HepG2 (cell line): Measurements from ENCODE around the gene PODN. TPM values are rescaled to one million over a fixed set of nuclear protein-coding genes. Genes with fewer than 3 reads are reported as not detected.

Source experiments
- ARID4A ChIP-seq: sonication (generic); formaldehyde crosslinking; IDR thresholded peaks from 2 replicates; pipeline ENCODE4 v1.5.0; 2020; ENCODE audit warnings: mild to moderate bottlenecking, missing genetic modification reagents, borderline replicate concordance
- CHD2 ChIP-seq: IDR thresholded peaks from 2 replicates; pipeline ENCODE4 v1.6.1; 2011; ENCODE audit warnings: low read depth, low read length, improper control_type of control experiment
- HCFC1 ChIP-seq: fragments of 150-350 bp; IDR thresholded peaks from 2 replicates; pipeline ENCODE4 v1.6.1; 2014; ENCODE audit warnings: low read depth, low read length
- NFATC3 ChIP-seq: sonication (generic); formaldehyde crosslinking; IDR thresholded peaks from 2 replicates; pipeline ENCODE4 v1.5.1; 2020; ENCODE audit warnings: mild to moderate bottlenecking, missing genetic modification reagents
- PRMT3 ChIP-seq: sonication (generic); formaldehyde crosslinking; IDR thresholded peaks from 2 replicates; pipeline ENCODE4 v1.8.1; 2022; ENCODE audit warnings: low read depth, mild to moderate bottlenecking, moderate library complexity, missing genetic modification reagents, borderline replicate concordance
- REL ChIP-seq: sonication (generic); formaldehyde crosslinking; conservative IDR thresholded peaks from 2 replicates; pipeline ENCODE4 v1.8.0; 2022; ENCODE audit warnings: mild to moderate bottlenecking, missing genetic modification reagents, moderate library complexity
- SETDB1 ChIP-seq: sonication (generic); formaldehyde crosslinking; IDR thresholded peaks from 2 replicates; pipeline ENCODE4 v1.5.1; 2020; ENCODE audit warnings: missing genetic modification reagents, mild to moderate bottlenecking, borderline replicate concordance
- TGIF2 ChIP-seq: IDR thresholded peaks from 2 replicates; pipeline ENCODE4 v1.6.1; 2016; ENCODE audit warnings: control low read depth, missing compliant biosample characterization
- ZMYM4 ChIP-seq: sonication (generic); formaldehyde crosslinking; IDR thresholded peaks from 2 replicates; pipeline ENCODE4 v1.8.1; 2023; ENCODE audit warnings: mild to moderate bottlenecking, missing genetic modification reagents
- ZNF101 ChIP-seq: sonication (generic); formaldehyde crosslinking; IDR thresholded peaks from 2 replicates; pipeline ENCODE4 v1.4.0; 2020; ENCODE audit warnings: mild to moderate bottlenecking, low read depth, missing genetic modification reagents, borderline replicate concordance
- ZNF143 ChIP-seq: sonication (generic); formaldehyde crosslinking; IDR thresholded peaks from 2 replicates; pipeline ENCODE4 v1.4.0; 2020; ENCODE audit warnings: missing genetic modification reagents
- ZNF24 ChIP-seq: fragments of 450-650 bp; IDR thresholded peaks from 2 replicates; pipeline ENCODE4 v1.6.1; 2017; ENCODE audit warnings: antibody characterized with exemption, mild to moderate bottlenecking
- ZNF350 ChIP-seq: sonication (generic); formaldehyde crosslinking; IDR thresholded peaks from 2 replicates; pipeline ENCODE4 v1.4.0; 2020; ENCODE audit warnings: mild to moderate bottlenecking, low read depth, missing genetic modification reagents, borderline replicate concordance
- ZNF570 ChIP-seq: sonication (generic); formaldehyde crosslinking; IDR thresholded peaks from 2 replicates; pipeline ENCODE4 v1.4.0; 2020; ENCODE audit warnings: mild to moderate bottlenecking, missing genetic modification reagents, borderline replicate concordance
- ZNF614 ChIP-seq: IDR thresholded peaks from 2 replicates; pipeline ENCODE4 v1.6.1; 2018; ENCODE audit warnings: missing biosample characterization, missing genetic modification reagents, inconsistent platforms, borderline replicate concordance
- ZNF616 ChIP-seq: sonication (generic); formaldehyde crosslinking; IDR thresholded peaks from 2 replicates; pipeline ENCODE4 v1.5.0; 2020; ENCODE audit warnings: low read depth, mild to moderate bottlenecking, missing genetic modification reagents
- ZNF644 ChIP-seq: IDR thresholded peaks from 2 replicates; pipeline ENCODE4 v1.6.1; 2016; ENCODE audit warnings: low read depth
- ZNF660 ChIP-seq: sonication (generic); formaldehyde crosslinking; IDR thresholded peaks from 2 replicates; pipeline ENCODE4 v1.5.1; 2020; ENCODE audit warnings: mild to moderate bottlenecking, low read depth, missing genetic modification reagents, borderline replicate concordance
- ZNF672 ChIP-seq: sonication (generic); formaldehyde crosslinking; IDR thresholded peaks from 2 replicates; pipeline ENCODE4 v1.8.1; 2022; ENCODE audit warnings: missing genetic modification reagents
- ZNF749 ChIP-seq: sonication (generic); formaldehyde crosslinking; IDR thresholded peaks from 2 replicates; pipeline ENCODE4 v1.8.0; 2022; ENCODE audit warnings: mild to moderate bottlenecking, missing genetic modification reagents, moderate library complexity, borderline replicate concordance
- ZNF792 ChIP-seq: IDR thresholded peaks from 2 replicates; pipeline ENCODE4 v1.6.1; 2016
- polyA plus RNA-seq, 8 experiments: library from polyadenylated mRNA; depleted of rRNA in 3 of 8; stranded (reverse) in 7 of 8; unstranded in 1 of 8; fragments of >200 nt; fragmentation: Illumina TruSeq in 4 of 8; extraction: Trizol in 4 of 8; gene quantifications; 2 replicates each; pipeline versions ENCODE4 v1.2.1 to v1.2.3, GENCODE V29; 2011 to 2016; ENCODE audit warnings: low read depth in 4 of 8, missing spikeins in 1 of 8, mixed read lengths in 1 of 8; ENCODE audit not compliant: insufficient read depth in 1 of 8
- total RNA-seq, 5 experiments: library from RNA; depleted of rRNA; stranded (reverse); fragments of >200 nt; fragmentation: Illumina TruSeq; extraction: Trizol; gene quantifications; 2 replicates each; pipeline ENCODE4 v1.2.3, GENCODE V29; 2016; ENCODE audit warnings: low read depth in 1 of 5
- TF ChIP-seq, protein P1 (sequence below): sonication (generic); formaldehyde crosslinking; IDR thresholded peaks from 2 replicates; pipeline ENCODE4 v1.4.0; 2020; ENCODE audit warnings: missing genetic modification reagents
- TF ChIP-seq, protein P2 (sequence below): sonication (generic); formaldehyde crosslinking; IDR thresholded peaks from 2 replicates; pipeline ENCODE4 v1.4.0; 2020; ENCODE audit warnings: mild to moderate bottlenecking, missing genetic modification reagents
- TF ChIP-seq, protein P3 (sequence below): IDR thresholded peaks from 2 replicates; pipeline ENCODE4 v1.6.1; 2016; ENCODE audit warnings: control low read depth

The PODN gene
- total and polyA plus RNA-seq, 2 of the 13 experiments (the other 11 are each of a cell fraction or from before 2014, with no cell fraction given) = 0.13 TPM; not detected in 1

DNA sequence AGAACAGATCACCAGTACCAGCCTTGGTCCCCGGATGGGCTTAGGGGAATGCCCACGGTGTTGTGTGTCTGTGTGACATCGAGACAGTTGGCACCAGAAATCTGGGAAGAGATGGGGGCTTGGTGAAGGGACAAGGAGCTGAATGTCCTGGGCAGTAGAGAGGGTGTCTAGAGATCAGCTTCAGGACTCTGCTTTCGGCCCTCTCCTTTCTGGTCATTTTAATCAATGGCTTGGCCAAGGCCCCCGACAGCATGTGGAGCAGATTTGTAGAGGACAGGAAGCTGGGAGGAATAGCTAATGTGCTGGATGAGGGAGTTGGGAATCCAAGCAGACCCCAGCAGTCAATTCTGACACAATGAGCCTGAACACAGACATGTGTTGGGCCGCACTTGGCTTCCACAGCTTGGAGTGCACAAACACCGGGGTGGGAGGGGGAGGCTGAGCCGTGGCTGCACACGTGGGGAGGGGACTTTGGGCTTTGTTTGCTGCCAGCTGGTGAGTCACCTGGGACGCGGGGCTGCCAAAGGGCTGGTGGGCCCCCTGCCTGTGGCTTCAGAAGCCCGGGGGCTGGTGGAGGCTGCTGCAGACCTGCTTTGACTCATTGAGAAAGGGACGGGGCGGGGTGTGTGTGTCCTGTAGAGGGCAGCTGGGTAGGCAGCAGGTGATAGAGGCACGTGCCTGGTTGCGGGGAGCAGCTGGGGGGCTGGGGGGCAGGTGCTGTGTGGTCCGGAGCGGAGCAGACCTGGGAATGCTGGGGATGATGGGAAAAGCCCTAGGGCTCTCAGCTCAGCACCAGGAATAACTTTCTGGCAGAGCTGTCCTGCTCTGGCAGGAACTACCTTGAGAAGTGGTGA lies 59.5 kb downstream of the PODN start (continued):
- TF ChIP-seq ZNF660 = no peak; the same call in 1 of the 2 replicates
- TF ChIP-seq ARID4A (CRISPR knock-in tag) = peak; percentile 82; the same call in 1 of the 2 replicates
- peak; percentile 49; the same call in 1 of the 2 replicates for TF ChIP-seq ZNF749
- peak; percentile 75; the same call in 1 of the 2 replicates for TF ChIP-seq ZNF792
- peak; percentile 79 for TF ChIP-seq ZMYM4 (CRISPR knock-in tag)
- peak; percentile 53 for TF ChIP-seq ZNF644 (CRISPR knock-in tag)
- TF ChIP-seq ZNF616 (CRISPR knock-in tag) = 0 out of 2 replicates have a peak, but pooled peaks have one; percentile 64
- TF ChIP-seq, protein P1, sequence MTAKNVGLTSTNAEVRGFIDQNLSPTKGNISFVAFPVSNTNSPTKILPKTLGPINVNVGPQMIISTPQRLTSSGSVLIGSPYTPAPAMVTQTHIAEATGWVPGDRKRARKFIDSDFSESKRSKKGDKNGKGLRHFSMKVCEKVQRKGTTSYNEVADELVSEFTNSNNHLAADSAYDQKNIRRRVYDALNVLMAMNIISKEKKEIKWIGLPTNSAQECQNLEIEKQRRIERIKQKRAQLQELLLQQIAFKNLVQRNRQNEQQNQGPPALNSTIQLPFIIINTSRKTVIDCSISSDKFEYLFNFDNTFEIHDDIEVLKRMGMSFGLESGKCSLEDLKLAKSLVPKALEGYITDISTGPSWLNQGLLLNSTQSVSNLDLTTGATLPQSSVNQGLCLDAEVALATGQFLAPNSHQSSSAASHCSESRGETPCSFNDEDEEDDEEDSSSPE (CRISPR knock-in tag) = no peak
- no peak for TF ChIP-seq NFATC3 (CRISPR knock-in tag)
- no peak for TF ChIP-seq PRMT3 (CRISPR knock-in tag)
- no peak for TF ChIP-seq REL (CRISPR knock-in tag)
- TF ChIP-seq ZNF101 = no peak
- TF ChIP-seq CHD2 = 0 out of 2 replicates have a peak, but pooled peaks have one; percentile 12
- TF ChIP-seq ZNF570 (CRISPR knock-in tag) = no peak
- TF ChIP-seq ZNF24 = no peak
- TF ChIP-seq SETDB1 (CRISPR knock-in tag) = no peak
- TF ChIP-seq ZNF672 (CRISPR knock-in tag) = no peak
- TF ChIP-seq ZNF143 (CRISPR knock-in tag) = no peak
- peak; percentile 90 for TF ChIP-seq ZNF350 (CRISPR knock-in tag)
- TF ChIP-seq ZNF614 = peak; percentile 61; the same call in 1 of the 2 replicates
- TF ChIP-seq HCFC1 = no peak
- TF ChIP-seq, protein P2, sequence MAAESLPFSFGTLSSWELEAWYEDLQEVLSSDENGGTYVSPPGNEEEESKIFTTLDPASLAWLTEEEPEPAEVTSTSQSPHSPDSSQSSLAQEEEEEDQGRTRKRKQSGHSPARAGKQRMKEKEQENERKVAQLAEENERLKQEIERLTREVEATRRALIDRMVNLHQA (CRISPR knock-in tag) = no peak
- TF ChIP-seq, protein P3, sequence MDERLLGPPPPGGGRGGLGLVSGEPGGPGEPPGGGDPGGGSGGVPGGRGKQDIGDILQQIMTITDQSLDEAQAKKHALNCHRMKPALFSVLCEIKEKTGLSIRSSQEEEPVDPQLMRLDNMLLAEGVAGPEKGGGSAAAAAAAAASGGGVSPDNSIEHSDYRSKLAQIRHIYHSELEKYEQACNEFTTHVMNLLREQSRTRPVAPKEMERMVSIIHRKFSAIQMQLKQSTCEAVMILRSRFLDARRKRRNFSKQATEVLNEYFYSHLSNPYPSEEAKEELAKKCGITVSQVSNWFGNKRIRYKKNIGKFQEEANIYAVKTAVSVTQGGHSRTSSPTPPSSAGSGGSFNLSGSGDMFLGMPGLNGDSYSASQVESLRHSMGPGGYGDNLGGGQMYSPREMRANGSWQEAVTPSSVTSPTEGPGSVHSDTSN (CRISPR knock-in tag) = no peak
- peak; percentile 44; the same call in 1 of the 2 replicates for TF ChIP-seq TGIF2
